ENCODE measurements around the gene MGAT3.

Gene MGAT3

DNA sequence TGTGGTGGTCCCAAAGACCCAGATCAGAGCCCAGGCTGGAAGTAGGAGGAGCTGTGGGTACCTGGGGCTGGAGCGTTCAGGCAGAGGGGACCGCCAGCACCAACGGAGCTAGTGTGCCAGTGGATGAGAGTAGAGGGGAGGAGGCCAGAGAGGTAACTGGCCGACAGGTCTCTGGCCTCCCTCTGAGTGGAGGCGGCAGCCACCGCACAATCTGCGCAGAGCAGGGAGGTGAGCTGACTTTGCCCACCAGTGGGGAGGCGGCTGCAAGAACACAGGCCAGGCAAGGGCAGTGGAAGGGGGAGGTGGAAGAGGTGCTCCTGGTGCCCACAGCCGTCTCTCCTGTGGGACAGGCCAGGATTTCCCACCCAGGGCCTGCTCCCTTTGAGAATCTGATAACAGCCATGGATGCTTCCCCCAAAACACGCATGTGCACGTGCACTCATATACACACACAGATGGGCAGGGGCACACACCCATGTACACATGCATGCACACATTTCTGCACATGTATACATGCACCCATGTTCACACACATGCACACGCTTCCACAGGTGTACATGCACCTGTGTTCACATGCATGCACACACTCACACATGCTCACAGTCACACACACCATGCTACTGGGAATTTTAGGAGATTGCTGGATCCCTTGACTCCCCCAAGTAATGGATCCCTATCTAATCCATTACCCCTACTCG is 6.4 kb upstream of the MGAT3 start:
- H3K27ac Mint-ChIP-seq: no peak overlapping the region
- H3K4me3 Mint-ChIP-seq: no peak overlapping the region
- ATAC-seq (replicated peaks): no peak
- H3K4me1 Mint-ChIP-seq: peaks cover 46 to 73% of the 10 kb centered on the region in 2 donors
- peaks cover 3 to 8% of the 10 kb centered on the region in 2 donors for H3K36me3 Mint-ChIP-seq
- H3K9me3 Mint-ChIP-seq: no peaks in the 10 kb centered on the region
- peaks cover 5 to 11% of the 10 kb centered on the region in 2 donors for H3K27me3 Mint-ChIP-seq
- no peak for DNase-seq

DNA sequence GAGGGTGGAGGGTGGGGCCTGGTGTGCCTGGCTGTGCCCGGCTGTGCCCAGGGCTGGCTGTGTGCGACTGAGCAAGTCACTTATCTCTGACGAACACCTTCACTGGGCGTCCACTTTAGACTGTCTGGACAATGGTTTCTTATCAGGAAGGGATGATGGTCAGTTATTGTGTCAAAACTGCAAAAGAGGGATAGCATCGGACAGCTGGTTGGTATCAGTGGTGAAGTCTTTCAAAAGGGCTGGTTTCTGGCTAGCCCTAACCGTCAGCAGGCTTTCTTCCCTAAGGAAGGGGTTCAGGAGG is 4.1 kb upstream of the MGAT3 start:
- H3K27ac Mint-ChIP-seq: no peak overlapping the region
- no peaks in the 10 kb centered on the region for H3K9me3 Mint-ChIP-seq
- H3K4me1 Mint-ChIP-seq: peaks cover 41 to 54% of the 10 kb centered on the region in 2 donors
- peaks cover 13 to 23% of the 10 kb centered on the region in 2 donors for H3K27me3 Mint-ChIP-seq
- no peak overlapping the region for H3K4me3 Mint-ChIP-seq
- peaks cover 3 to 16% of the 10 kb centered on the region in 2 donors for H3K36me3 Mint-ChIP-seq
- DNase-seq (no peak), ATAC-seq (replicated peaks) (no peak)

DNA sequence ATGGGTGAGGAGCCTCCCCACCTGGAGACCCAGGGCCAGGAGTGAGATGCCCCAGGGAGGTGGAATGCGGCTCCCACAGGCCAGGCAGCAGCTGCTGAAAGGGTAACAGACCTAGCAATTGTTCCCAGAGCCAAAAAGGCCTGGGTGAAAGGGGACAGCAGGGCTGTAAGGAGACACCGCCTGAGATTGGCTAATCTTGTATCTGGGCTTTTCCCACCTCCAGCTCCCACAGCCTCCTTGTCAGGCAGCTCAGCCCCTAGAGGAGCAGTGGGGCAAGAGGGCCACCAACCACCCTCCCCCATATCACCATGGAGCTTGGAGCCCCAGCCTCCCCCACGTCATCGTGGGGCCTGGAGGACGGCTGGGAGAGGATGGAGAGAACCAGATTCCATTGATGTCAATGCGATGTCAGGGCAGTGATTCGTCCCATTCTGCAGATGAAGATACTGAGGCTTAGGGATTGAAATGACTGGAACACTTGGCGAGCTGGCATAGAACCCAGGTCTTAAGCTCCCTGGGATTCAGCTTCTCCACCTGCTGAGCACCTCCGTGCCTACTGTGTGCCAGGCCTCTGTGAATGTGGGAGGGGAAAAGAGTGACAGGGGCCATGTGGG is 2.9 kb upstream of the MGAT3 start:
- Mint-ChIP-seq H3K4me3 (no peak overlapping the region), H3K36me3 (peaks cover 3 to 23% of the 10 kb centered on the region in 2 donors), H3K27me3 (peaks cover 20 to 33% of the 10 kb centered on the region in 2 donors), H3K27ac (peak overlapping the region; percentile 52), H3K4me1 (peaks cover 39 to 52% of the 10 kb centered on the region in 2 donors), H3K9me3 (no peaks in the 10 kb centered on the region)
- ATAC-seq (replicated peaks): no peak
- DNase-seq: no peak

DNA sequence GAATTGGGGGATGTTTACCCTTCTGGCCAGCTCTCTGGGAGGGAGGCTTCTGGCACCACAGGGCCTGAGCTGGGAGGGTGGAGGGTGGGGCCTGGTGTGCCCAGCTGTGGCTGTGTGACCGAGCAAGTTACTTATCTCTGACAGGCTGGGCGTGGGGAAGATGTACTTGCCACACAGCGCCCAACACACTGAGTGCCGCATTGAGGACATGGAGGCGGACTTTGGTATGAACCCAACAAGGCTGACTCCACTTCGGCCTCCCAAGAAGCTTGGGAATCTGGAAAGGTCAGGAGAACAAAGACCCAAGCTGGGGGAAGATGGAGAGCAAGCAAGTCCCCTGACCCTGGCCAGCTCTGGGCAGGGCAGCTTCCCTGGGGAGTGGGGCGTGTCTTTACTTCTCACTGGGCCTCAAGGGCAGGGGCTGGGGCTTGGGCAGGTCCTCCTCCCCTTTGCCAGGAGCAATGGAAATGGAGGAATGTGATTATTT is 2.4 kb upstream of the MGAT3 start:
- H3K27me3 Mint-ChIP-seq: peaks cover 20 to 33% of the 10 kb centered on the region in 2 donors
- no peak for DNase-seq
- H3K36me3 Mint-ChIP-seq: peaks cover 3 to 23% of the 10 kb centered on the region in 2 donors
- no peaks in the 10 kb centered on the region for H3K9me3 Mint-ChIP-seq
- H3K4me1 Mint-ChIP-seq: peaks cover 33 to 50% of the 10 kb centered on the region in 2 donors
- H3K27ac Mint-ChIP-seq: peak overlapping the region; percentile 60
- no peak overlapping the region for H3K4me3 Mint-ChIP-seq
- ATAC-seq (replicated peaks): no peak

DNA sequence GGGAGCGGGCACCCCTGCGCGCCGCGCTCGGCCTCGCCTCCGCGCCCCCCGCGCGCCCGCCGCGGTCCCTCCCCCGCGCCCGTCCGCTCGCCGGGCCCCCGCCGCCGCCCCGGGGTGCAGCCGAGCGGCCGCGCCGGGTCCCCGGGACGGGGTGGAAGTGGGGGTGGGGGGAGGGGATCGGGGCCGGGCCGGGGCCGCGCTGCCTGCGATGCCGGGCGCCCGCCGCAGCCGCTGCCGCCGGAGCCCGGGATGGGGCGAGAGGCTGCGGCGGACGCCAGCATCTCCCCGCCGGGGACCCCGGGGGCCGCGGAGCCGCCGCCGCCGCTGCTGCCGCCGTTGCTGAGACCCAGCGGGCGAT is 365 bp downstream of the MGAT3 start:
- Mint-ChIP-seq H3K9me3 (no peaks in the 10 kb centered on the region), H3K4me1 (peaks cover 26 to 45% of the 10 kb centered on the region in 2 donors), H3K36me3 (peaks cover 3 to 23% of the 10 kb centered on the region in 2 donors), H3K4me3 (no peak overlapping the region), H3K27ac (no peak overlapping the region), H3K27me3 (peaks cover 20 to 33% of the 10 kb centered on the region in 2 donors)
- ATAC-seq (replicated peaks) (peak; percentile 40 to 47), DNase-seq (no peak)

- DNase-seq: no peak
- Mint-ChIP-seq H3K27me3 (peaks cover 20 to 33% of the 10 kb centered on the region in 2 donors), H3K9me3 (no peaks in the 10 kb centered on the region), H3K4me3 (peak overlapping the region; percentile 86 to 87), H3K27ac (peak overlapping the region; percentile 83), H3K4me1 (peaks cover 28 to 49% of the 10 kb centered on the region in 2 donors), H3K36me3 (peaks cover 3 to 23% of the 10 kb centered on the region in 2 donors)
- ATAC-seq (replicated peaks): peak; percentile 43 to 48
Observed at GRCh38 chr22:39457556-39458443, 988 bp downstream of the MGAT3 start.

DNA sequence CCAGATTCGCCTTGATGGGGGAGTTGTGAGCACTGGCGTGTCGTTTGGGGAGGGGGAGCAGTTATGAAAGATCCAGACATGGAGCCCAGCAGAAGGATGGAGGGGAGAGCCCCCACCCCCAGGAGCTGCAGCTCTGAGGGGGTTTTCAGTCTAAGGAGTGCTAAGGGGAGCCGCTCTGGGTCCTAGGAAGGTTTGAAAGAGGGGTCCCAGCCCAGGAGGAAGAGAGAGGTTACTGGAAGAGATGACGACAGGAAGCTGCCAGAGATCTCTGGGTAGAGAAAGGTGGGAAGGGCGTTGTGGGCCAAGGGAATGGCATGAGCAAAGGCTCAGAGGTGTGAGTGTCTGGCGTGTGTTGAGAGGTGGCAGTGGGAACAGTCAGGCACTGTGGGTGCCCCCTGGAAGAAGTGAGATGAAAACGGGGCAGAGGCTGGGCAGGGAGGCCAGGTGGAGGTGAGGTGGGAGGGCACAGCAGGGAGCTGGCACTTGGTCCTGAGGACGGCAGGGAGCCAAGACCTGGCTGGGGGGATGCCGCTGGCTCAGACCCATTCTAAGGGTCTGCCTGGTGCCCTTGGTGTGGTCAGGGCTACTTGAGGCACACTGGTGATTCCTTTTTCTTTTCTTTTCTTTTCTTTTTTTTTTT is 1.8 kb downstream of the MGAT3 start:
- Mint-ChIP-seq H3K27ac (peak overlapping the region; percentile 83), H3K27me3 (peaks cover 20 to 33% of the 10 kb centered on the region in 2 donors)

GRCh38 chr22:39459681-39460080 is 2.9 kb downstream of the MGAT3 start:
- Mint-ChIP-seq H3K36me3 (peaks cover 1 to 19% of the 10 kb centered on the region in 2 donors), H3K4me1 (peaks cover 32 to 58% of the 10 kb centered on the region in 2 donors), H3K4me3 (no peak overlapping the region), H3K27ac (no peak overlapping the region), H3K9me3 (no peaks in the 10 kb centered on the region), H3K27me3 (peaks cover 15 to 25% of the 10 kb centered on the region in 2 donors)
- ATAC-seq (replicated peaks): no peak
- DNase-seq: no peak

More for the DNA sequence above, 1.8 kb downstream of the MGAT3 start:
- no peaks in the 10 kb centered on the region for H3K9me3 Mint-ChIP-seq
- peaks cover 35 to 56% of the 10 kb centered on the region in 2 donors for H3K4me1 Mint-ChIP-seq
- ATAC-seq (replicated peaks) (no peak), DNase-seq (no peak)
- H3K4me3 Mint-ChIP-seq: peak overlapping the region; percentile 86 to 87
- H3K36me3 Mint-ChIP-seq: peaks cover 4 to 23% of the 10 kb centered on the region in 2 donors

GRCh38 chr22:39462443-39463221 is 5.8 kb downstream of the MGAT3 start:
- peaks cover 53 to 87% of the 10 kb centered on the region in 2 donors for H3K4me1 Mint-ChIP-seq
- peak overlapping the region; percentile 75 for H3K27ac Mint-ChIP-seq
- peaks cover 7 to 10% of the 10 kb centered on the region in 2 donors for H3K27me3 Mint-ChIP-seq
- DNase-seq (no peak), ATAC-seq (replicated peaks) (peak; percentile 20 to 27)
- no peaks in the 10 kb centered on the region for H3K9me3 Mint-ChIP-seq
- peaks cover 1 to 7% of the 10 kb centered on the region in 2 donors for H3K36me3 Mint-ChIP-seq
- H3K4me3 Mint-ChIP-seq: no peak overlapping the region

DNA sequence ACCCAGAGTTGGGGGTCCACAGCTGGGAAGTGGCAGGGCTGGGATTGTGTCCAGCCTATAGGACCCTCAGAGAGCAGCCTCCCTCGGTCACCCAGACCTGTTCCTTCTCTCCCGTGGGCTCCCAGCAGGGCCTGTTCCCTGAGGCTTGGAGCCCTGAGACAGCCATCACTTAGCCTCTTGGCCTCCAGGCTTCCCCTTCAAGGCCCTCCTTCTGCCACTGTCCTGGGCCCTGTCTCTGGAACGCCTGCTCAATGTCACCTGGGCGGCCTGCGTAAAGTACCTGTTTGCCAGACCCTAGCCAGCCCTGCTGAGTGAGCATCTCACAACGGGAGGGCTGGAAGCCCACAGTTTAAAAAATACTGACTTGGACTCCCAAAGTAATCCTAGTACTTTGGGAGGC is 6.5 kb downstream of the MGAT3 start:
- Mint-ChIP-seq H3K4me3 (peak overlapping the region in 1 of 2 donors; percentile 29), H3K27ac (peak overlapping the region; percentile 65), H3K36me3 (peaks cover 1 to 5% of the 10 kb centered on the region in 2 donors), H3K27me3 (peaks cover 4 to 6% of the 10 kb centered on the region in 2 donors), H3K4me1 (peaks cover 52 to 88% of the 10 kb centered on the region in 2 donors), H3K9me3 (no peaks in the 10 kb centered on the region)
- ATAC-seq (replicated peaks) (no peak), DNase-seq (no peak)

DNA sequence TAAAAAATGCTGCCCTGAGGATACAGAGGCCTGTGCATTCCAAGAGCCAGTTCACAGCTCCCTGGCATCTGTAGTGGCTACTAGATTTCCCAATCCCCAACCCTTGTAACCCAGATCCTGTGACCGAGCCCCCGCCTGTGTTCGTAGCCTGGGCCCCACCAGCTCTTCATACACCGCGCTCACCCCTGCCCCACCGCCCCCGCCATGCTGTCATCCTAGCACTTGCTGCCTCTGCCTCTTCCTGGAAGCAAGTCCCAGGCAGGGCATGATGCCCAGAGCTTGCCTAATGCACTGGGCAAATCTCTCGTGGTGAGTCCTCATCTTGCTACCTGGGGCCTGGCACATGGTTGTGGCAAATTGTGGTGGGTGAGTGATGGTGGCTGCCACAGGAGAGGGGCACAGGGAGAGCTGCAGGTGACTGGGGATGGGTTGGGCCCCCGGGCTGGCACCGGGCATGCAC is 7.1 kb downstream of the MGAT3 start:
- Mint-ChIP-seq H3K36me3 (peaks cover 0 to 1% of the 10 kb centered on the region in 2 donors), H3K27ac (peak overlapping the region; percentile 53), H3K27me3 (no peaks in the 10 kb centered on the region), H3K9me3 (no peaks in the 10 kb centered on the region), H3K4me1 (peaks cover 53 to 89% of the 10 kb centered on the region in 2 donors), H3K4me3 (no peak overlapping the region)
- no peak for ATAC-seq (replicated peaks)
- no peak for DNase-seq

DNA sequence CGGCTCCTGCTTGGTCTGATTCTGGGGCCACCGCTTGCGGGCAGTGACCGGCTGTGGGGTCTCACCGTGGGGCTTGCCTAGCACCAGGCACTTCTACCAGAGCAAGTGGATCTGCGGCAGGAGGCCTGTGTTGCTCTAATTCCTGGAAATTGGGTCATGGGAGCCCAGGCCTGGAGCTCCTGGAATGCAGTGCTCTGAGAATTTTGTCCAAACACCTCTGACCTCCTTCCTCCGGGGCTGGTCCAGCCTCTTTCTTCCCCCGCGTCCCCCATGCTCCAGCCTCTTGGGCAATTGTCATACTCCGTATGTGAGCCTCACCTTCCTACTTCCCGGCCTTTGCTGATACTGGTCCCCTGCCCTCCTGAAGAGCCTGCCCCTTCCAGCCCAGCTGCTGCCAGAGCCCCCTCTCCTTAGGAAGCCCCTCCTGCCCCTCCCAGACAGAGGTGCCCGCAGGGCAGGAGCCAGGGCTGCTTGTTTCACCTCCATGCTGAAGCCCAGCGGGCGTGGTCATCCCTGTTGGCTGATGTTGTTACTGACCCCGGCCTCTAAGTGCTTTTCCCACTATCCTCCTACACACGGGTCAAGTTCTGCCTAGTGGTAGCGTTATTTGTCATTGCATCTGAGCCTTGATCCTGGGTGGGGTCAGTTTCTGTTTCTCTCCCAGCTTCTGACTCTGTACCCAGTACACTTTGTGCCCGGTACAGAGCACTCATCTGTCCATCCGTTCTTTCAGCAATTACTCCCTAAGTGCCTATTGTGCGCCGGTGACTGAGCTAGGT is 9.6 kb downstream of the MGAT3 start:
- ATAC-seq (replicated peaks): no peak
- H3K4me1 Mint-ChIP-seq: peaks cover 62 to 98% of the 10 kb centered on the region in 2 donors
- H3K27me3 Mint-ChIP-seq: no peaks in the 10 kb centered on the region
- H3K36me3 Mint-ChIP-seq: peaks cover 0 to 1% of the 10 kb centered on the region in 2 donors
- peak overlapping the region; percentile 17 to 75 for H3K4me3 Mint-ChIP-seq
- H3K27ac Mint-ChIP-seq: peak overlapping the region; percentile 65
- no peaks in the 10 kb centered on the region for H3K9me3 Mint-ChIP-seq
- DNase-seq: no peak
